Osteocyte (in vitro differentiated cells): ENCODE measurements around the gene MAST3. TPM values are rescaled to one million over a fixed set of nuclear protein-coding genes. Genes with fewer than 3 reads are reported as not detected.

Source experiments
- DNase-seq: peaks from one replicate; pipeline ENCODE4 v3.0.0; 2021; ENCODE audit warnings: mixed read lengths; ENCODE audit not compliant: unreplicated experiment; ENCODE audit errors: extremely low spot score
- H3K27ac Mint-ChIP-seq: one replicate; pipeline ENCODE4 v1.8.0; 2021; ENCODE audit warnings: mild to moderate bottlenecking, mixed read lengths; ENCODE audit not compliant: unreplicated experiment
- H3K27me3 Mint-ChIP-seq: one replicate; pipeline ENCODE4 v1.8.0; 2021; ENCODE audit warnings: mixed read lengths; ENCODE audit not compliant: unreplicated experiment
- H3K36me3 Mint-ChIP-seq: one replicate; pipeline ENCODE4 v1.8.0; 2021; ENCODE audit warnings: mixed read lengths; ENCODE audit not compliant: unreplicated experiment
- H3K4me1 Mint-ChIP-seq: one replicate; pipeline ENCODE4 v1.8.0; 2021; ENCODE audit warnings: mixed read lengths; ENCODE audit not compliant: unreplicated experiment
- H3K4me3 Mint-ChIP-seq: one replicate; pipeline ENCODE4 v1.8.0; 2021; ENCODE audit warnings: mild to moderate bottlenecking, moderate library complexity, mixed read lengths; ENCODE audit not compliant: unreplicated experiment
- H3K9me3 Mint-ChIP-seq: one replicate; pipeline ENCODE4 v1.8.0; 2021; ENCODE audit warnings: mixed read lengths; ENCODE audit not compliant: unreplicated experiment
- total RNA-seq: library from RNA; stranded (reverse); gene quantifications from 2 replicates; pipeline ENCODE4 v1.2.1, GENCODE V29; 2021
- TF ChIP-seq, protein P1 (sequence below): fragments of 200-600 bp; sonication (generic); IDR thresholded peaks from 2 replicates; pipeline ENCODE4 v1.5.0; 2021; ENCODE audit warnings: antibody characterized with exemption, mild to moderate bottlenecking, moderate library complexity

MAST3 gene
- total RNA-seq, 1 donor from 2014 or later, result 7.6 TPM

DNA sequence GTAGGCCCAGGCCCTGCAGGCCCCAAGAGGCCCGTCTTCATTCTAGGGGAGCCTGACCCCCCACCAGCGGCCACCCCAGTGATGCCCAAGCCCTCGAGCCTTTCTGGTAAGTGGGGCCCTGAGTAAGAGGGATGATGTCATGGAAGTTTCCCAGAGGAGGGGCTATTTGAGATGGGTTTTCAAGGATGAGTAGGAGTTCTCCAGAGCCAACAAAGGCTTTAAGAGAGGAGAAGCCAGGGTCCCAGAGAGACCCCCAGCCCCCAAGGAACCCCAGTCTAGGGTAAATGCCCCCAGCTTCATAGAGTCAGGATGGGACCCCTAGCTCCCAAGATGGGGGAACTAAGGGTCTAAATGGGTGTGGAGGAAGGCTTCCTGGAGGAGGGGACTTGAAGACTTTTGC is 46.3 kb downstream of the MAST3 start:
- Mint-ChIP-seq H3K27ac (no peak overlapping the region), H3K4me1 (no peaks in the 10 kb centered on the region), H3K4me3 (no peak overlapping the region), H3K9me3 (no peaks in the 10 kb centered on the region), H3K36me3 (peaks cover 19% of the 10 kb centered on the region), H3K27me3 (no peaks in the 10 kb centered on the region)
- no peak for DNase-seq
- TF ChIP-seq, protein P1, sequence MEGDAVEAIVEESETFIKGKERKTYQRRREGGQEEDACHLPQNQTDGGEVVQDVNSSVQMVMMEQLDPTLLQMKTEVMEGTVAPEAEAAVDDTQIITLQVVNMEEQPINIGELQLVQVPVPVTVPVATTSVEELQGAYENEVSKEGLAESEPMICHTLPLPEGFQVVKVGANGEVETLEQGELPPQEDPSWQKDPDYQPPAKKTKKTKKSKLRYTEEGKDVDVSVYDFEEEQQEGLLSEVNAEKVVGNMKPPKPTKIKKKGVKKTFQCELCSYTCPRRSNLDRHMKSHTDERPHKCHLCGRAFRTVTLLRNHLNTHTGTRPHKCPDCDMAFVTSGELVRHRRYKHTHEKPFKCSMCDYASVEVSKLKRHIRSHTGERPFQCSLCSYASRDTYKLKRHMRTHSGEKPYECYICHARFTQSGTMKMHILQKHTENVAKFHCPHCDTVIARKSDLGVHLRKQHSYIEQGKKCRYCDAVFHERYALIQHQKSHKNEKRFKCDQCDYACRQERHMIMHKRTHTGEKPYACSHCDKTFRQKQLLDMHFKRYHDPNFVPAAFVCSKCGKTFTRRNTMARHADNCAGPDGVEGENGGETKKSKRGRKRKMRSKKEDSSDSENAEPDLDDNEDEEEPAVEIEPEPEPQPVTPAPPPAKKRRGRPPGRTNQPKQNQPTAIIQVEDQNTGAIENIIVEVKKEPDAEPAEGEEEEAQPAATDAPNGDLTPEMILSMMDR, result no peak

DNA sequence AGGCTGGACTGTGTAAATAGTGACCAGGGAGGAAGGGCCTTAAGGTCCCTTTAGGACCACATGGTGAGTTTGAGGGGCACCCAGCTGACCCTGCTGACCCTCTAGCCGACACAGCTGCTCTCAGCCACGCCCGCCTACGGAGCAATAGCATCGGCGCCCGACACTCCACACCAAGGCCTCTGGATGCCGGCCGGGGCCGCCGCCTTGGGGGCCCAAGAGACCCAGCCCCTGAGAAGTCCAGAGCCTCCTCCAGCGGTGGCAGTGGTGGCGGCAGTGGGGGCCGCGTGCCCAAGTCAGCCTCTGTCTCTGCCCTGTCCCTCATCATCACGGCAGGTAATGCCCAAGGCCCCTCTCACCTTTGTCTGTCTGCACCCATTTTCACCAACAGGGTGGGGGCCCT is 46.8 kb downstream of the MAST3 start:
- Mint-ChIP-seq H3K4me3 (no peak overlapping the region), H3K27me3 (no peaks in the 10 kb centered on the region), H3K9me3 (no peaks in the 10 kb centered on the region), H3K4me1 (no peaks in the 10 kb centered on the region), H3K36me3 (peaks cover 19% of the 10 kb centered on the region), H3K27ac (no peak overlapping the region)
- DNase-seq, result no peak
- TF ChIP-seq, protein P1, result no peak

DNA sequence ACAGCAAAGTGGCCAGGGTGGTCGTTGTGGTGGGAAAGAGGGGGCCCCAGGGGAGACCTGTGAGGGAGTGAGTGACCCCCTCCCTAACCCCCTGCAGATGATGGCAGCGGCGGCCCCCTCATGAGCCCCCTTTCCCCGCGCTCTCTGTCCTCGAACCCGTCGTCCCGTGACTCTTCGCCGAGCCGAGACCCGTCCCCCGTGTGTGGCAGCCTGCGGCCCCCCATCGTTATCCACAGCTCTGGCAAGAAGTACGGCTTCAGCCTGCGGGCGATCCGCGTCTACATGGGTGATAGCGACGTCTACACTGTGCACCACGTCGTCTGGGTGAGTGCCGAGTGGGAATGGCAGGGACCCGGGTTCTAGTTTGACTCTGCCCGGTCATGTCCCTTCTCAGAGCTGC is 47.3 kb downstream of the MAST3 start:
- TF ChIP-seq, protein P1, result no peak
- no peak overlapping the region for H3K4me3 Mint-ChIP-seq
- no peak for DNase-seq
- H3K4me1 Mint-ChIP-seq, result no peaks in the 10 kb centered on the region
- H3K27ac Mint-ChIP-seq, result no peak overlapping the region
- H3K36me3 Mint-ChIP-seq, result peaks cover 19% of the 10 kb centered on the region
- no peaks in the 10 kb centered on the region for H3K27me3 Mint-ChIP-seq
- no peaks in the 10 kb centered on the region for H3K9me3 Mint-ChIP-seq

DNA sequence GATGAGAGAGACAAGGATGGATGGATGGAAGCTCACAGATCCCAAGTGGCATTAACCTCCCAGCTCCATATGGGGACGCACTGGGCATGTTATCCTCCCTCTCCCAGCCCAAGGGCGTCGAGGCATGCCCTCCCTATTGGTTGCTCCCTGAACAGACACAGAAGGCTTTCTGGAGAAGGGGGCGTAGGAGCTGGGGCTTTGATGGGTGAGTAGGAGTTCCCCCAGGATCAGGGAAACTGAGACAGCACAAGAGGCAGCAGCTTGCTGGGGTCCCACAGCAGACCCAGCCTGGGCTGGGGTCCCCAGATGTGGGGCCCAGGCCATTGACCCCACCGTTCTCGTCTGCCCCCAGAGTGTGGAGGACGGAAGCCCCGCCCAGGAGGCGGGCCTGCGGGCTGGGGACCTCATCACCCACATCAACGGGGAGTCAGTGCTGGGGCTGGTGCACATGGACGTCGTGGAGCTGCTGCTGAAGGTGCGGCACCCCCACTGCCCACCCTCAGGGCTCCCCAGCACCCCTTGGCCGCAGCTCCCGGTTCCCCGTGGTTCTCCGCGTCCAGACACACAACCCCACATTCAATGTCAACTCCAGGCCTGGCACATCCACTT is 47.9 kb downstream of the MAST3 start:
- no peak for DNase-seq
- Mint-ChIP-seq H3K4me1 (no peaks in the 10 kb centered on the region), H3K27me3 (no peaks in the 10 kb centered on the region), H3K4me3 (no peak overlapping the region), H3K27ac (no peak overlapping the region), H3K36me3 (peaks cover 17% of the 10 kb centered on the region), H3K9me3 (no peaks in the 10 kb centered on the region)
- TF ChIP-seq, protein P1, result no peak

DNA sequence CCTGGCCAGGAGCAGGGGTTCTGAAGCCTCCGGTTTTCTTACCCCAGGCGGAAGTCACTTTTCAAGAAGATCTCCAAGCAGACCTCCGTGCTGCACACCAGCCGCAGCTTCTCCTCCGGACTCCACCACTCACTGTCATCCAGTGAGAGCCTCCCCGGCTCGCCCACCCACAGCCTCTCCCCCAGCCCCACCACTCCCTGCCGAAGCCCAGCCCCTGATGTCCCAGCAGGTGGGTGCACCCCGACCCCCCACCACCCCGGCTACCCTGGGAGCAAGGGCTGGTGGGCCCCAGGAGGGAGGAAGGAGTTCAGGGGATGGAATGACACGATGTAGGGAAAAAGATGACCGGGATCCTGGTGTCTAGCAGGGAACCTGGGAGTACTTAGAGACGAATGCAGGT is 49.8 kb downstream of the MAST3 start:
- no peak overlapping the region for H3K27ac Mint-ChIP-seq
- TF ChIP-seq, protein P1, result no peak
- H3K4me3 Mint-ChIP-seq, result no peak overlapping the region
- no peak for DNase-seq
- H3K36me3 Mint-ChIP-seq, result peaks cover 14% of the 10 kb centered on the region
- no peaks in the 10 kb centered on the region for H3K9me3 Mint-ChIP-seq
- no peaks in the 10 kb centered on the region for H3K27me3 Mint-ChIP-seq
- H3K4me1 Mint-ChIP-seq, result peaks cover 11% of the 10 kb centered on the region
